DMS153 treated with DMSO at 0.1 percent for 48 hours (cell line): ENCODE results near the gene GNL3L.
"Not testable (repeated sequence)": the region's sequence is repeated elsewhere in the genome, so short reads cannot be mapped to it uniquely, and the experiment has no call there.

Experiments used
- DNase-seq: peaks from one replicate; lab custom pipeline; 2025; ENCODE audit not compliant: unreplicated experiment; lab: John Stamatoyannopoulos, UW

Gene GNL3L

GRCh38 chrX:54529552-54530356, at the start of gene GNL3L:
Gene GNL3L, plus strand, starts transcription at chrX:54530219. Its CDS starts 2,348 bp downstream, at chrX:54532567.
- DNase-seq: peak; percentile 58

- no peak for DNase-seq
Measured at GRCh38 chrX:54482839-54483593, 47.0 kb upstream of the GNL3L start.

GRCh38 chrX:54483946-54484345, 46.1 kb upstream of the GNL3L start:
- DNase-seq: no peak

GRCh38 chrX:54484666-54485065, 45.4 kb upstream of the GNL3L start:
- DNase-seq: no peak

GRCh38 chrX:54489819-54490218, 40.2 kb upstream of the GNL3L start:
- not testable (repeated sequence) for DNase-seq

- DNase-seq: no peak
Measured at GRCh38 chrX:54492340-54492739, 37.7 kb upstream of the GNL3L start.

- no peak for DNase-seq
Measured at GRCh38 chrX:54494166-54494988, 35.6 kb upstream of the GNL3L start.

GRCh38 chrX:54494989-54495813, 34.8 kb upstream of the GNL3L start:
- DNase-seq: no peak

- DNase-seq: peak; percentile 19
Measured at GRCh38 chrX:54495814-54496516, 34.1 kb upstream of the GNL3L start, which contains the start of gene FGD1. Gene FGD1, minus strand, starts transcription at chrX:54496234. Its CDS starts 802 bp downstream, at chrX:54495432.

GRCh38 chrX:54496517-54496852, 33.5 kb upstream of the GNL3L start:
- DNase-seq: no peak

GRCh38 chrX:54496936-54497335, 33.1 kb upstream of the GNL3L start:
- no peak for DNase-seq

GRCh38 chrX:54509400-54509799, 20.6 kb upstream of the GNL3L start:
- DNase-seq: no peak

GRCh38 chrX:54529151-54529550, 868 bp upstream of the GNL3L start:
- no peak for DNase-seq

- no peak for DNase-seq
Measured at GRCh38 chrX:54530357-54530900, 410 bp downstream of the GNL3L start.

- DNase-seq: no peak
Measured at GRCh38 chrX:54534271-54534670, 4.3 kb downstream of the GNL3L start.

GRCh38 chrX:54540289-54540688, 10.3 kb downstream of the GNL3L start:
- no peak for DNase-seq

- DNase-seq: not testable (repeated sequence)
Measured at GRCh38 chrX:54542239-54542638, 12.2 kb downstream of the GNL3L start.

GRCh38 chrX:54550821-54551220, 20.8 kb downstream of the GNL3L start:
- DNase-seq: no peak

GRCh38 chrX:54551801-54552200, 21.8 kb downstream of the GNL3L start:
- no peak for DNase-seq

- DNase-seq: not testable (repeated sequence)
Measured at GRCh38 chrX:54555006-54555405, 25.0 kb downstream of the GNL3L start.
